Measurements from ENCODE around the gene TRMT61A.
A peak's percentile ranks its signal among the peaks of the same experiment; 100 is the strongest.

Gene TRMT61A

DNA sequence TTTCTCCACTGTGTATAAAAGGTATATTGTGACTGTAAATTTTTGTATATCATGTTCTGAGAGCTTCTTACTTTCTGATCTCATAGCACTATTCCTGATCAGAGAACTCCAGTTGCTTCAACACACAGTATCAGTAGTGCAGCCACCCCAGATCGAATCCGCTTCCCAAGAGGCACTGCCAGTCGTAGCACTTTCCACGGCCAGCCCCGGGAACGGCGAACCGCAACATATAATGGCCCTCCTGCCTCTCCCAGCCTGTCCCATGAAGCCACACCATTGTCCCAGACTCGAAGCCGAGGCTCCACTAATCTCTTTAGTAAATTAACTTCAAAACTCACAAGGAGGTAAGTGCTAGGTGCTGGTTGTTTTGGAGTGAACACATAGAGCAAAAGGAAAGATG, 37.3 kb upstream of the TRMT61A start:
- no peak for TF ChIP-seq ZFX (IDR thresholded peaks at IDR 0.05; ENCODE audit: borderline replicate concordance)
- TF ChIP-seq, protein P1, sequence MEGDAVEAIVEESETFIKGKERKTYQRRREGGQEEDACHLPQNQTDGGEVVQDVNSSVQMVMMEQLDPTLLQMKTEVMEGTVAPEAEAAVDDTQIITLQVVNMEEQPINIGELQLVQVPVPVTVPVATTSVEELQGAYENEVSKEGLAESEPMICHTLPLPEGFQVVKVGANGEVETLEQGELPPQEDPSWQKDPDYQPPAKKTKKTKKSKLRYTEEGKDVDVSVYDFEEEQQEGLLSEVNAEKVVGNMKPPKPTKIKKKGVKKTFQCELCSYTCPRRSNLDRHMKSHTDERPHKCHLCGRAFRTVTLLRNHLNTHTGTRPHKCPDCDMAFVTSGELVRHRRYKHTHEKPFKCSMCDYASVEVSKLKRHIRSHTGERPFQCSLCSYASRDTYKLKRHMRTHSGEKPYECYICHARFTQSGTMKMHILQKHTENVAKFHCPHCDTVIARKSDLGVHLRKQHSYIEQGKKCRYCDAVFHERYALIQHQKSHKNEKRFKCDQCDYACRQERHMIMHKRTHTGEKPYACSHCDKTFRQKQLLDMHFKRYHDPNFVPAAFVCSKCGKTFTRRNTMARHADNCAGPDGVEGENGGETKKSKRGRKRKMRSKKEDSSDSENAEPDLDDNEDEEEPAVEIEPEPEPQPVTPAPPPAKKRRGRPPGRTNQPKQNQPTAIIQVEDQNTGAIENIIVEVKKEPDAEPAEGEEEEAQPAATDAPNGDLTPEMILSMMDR (IDR thresholded peaks at IDR 0.05), result no peak
- H3K27ac ChIP-seq, result no peak overlapping the region

DNA sequence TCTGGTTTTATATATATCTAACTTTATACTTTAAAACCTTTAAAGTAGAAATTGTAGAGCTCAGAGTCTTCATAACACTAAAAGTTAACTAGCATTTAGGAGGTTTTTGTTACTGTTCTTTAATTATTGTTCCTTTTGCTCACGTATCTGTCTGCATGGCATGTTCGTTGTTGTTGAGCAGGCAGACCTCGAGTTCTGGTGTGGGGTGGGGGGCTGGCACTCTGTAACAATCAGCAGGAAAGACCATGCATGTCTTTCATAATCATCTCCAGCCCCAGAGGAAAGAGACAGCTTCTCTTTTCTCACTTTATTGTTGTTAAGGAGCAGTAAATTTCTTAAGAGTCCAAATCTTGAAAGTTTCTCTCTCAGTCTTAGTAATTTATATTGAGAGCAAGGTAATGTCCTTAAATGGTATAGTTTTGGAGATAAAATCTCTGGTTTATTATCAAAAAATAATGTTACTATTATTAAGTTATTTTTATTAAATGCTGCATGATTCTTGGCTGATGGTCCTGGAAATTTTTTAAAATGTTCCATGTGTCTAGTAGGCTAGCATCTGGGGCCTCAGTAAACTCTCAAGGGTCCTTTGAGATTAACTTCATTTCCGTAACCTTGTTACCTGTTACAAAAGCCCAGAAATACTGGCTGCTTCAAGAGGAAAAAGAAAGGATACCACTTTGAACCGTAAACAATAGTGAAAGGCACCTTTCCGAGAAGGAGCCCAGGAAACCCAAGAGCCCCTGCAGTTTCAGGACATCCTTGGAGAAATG, 36.7 kb upstream of the TRMT61A start:
- TF ChIP-seq, protein P1 (IDR thresholded peaks at IDR 0.05), result no peak
- no peak for TF ChIP-seq ZFX (IDR thresholded peaks at IDR 0.05; ENCODE audit: borderline replicate concordance)
- H3K27ac ChIP-seq, result no peak overlapping the region

DNA sequence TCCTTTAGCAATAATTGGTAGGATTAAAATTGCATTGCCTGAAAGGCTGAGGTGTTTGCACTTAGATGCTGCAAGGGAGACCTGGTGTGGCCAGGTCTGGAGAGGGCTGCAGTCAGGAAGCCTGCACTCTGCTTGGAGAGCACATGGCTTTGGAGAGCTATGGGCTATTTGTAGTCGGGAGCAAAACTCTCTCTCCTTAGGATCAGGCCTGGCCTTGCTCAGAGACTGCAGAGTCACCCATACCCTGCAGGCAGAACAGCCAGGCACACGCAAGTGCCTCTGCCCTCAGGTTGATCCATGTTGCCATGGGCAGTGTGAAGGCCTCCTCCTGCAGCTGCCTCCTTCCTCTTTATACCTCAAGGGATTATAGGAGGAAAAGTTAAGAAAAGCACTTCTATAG, 33.1 kb upstream of the TRMT61A start:
- TF ChIP-seq, protein P1 (IDR thresholded peaks at IDR 0.05), result no peak
- TF ChIP-seq ZFX (IDR thresholded peaks at IDR 0.05; ENCODE audit: borderline replicate concordance), result no peak
- no peak overlapping the region for H3K27ac ChIP-seq

DNA sequence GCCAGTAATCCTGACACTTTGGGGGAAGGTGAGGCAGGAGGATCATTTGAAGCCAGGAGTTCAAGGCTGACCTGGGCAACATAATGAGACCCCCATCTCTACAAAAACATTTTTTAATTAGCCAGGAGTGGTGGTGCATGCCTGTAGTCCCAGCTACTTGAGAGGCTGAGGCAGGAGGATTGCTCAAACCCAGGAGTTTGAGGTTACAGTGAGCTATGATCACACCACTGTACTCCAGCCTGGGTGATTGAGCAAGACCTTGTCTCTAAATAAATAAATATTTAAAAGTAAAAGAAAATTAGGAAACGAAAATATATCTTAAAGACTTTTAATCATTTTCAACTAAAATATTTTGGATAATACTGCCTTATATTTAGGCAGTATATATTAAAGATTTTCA, 32.2 kb upstream of the TRMT61A start:
- TF ChIP-seq ZFX (IDR thresholded peaks at IDR 0.05; ENCODE audit: borderline replicate concordance), result no peak
- TF ChIP-seq, protein P1 (IDR thresholded peaks at IDR 0.05), result no peak
- H3K27ac ChIP-seq, result no peak overlapping the region

DNA sequence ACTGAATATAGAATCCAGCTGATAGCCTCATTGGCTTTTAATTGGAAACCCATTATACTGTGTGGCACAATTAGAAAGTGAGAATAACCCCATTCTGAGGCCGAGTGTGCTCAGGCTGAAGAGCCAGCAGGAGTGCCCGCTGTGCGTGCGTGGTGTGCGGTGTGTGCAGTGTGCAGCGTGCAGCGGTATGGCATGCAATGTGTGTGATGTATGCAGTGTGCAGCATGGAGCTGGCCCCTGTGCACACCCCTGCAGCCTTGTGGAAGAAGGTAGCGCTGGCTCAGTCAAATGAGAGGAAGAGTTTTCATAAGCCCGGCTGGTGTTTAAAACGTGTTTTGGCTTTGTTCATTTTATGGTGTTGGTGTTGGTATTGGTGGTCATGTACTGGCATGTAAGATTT, 29.3 kb upstream of the TRMT61A start:
- no peak for TF ChIP-seq ZFX (IDR thresholded peaks at IDR 0.05; ENCODE audit: borderline replicate concordance)
- TF ChIP-seq, protein P1 (IDR thresholded peaks at IDR 0.05), result no peak
- H3K27ac ChIP-seq, result peak overlapping the region; percentile 41

DNA sequence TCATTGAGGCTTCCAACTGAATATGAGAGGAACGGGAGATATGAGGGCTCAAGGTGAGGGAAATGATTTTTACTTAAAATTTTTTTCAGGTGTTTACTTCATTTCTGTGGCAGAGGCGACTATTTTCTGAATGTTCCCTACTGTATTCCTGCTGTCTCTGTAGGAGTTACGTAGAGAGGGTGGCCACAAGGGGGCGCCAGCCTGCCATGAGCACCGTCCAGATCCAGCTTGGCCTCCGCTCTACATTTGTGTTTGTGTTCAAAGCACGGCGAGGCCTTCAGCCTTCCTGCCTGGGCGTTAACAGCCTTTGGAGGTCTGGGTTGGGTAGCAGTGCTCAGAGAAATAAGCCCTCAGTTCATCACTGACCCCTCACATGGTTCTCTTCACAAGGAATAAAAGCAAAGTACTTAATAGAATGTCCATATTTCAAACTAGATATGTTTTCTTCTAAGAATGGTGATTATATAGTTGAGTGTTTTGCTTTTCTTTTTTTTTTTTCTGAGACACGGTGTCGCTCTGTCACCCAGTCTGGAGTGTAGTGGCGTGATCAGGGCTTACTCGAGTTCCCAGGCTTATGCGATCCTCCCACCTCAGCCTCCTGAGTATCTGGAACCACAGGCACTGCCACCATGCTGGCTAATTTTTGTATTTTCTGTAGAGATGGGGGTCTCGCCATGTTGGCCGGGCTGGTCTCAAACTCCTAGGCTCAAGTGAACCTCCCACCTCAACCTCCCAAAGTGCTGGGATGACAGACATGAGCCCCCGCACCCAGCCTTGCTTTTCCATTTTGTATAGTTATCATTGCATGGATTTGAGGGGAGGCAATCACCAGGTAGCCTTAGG, 28.6 kb upstream of the TRMT61A start:
- no peak for TF ChIP-seq ZFX (IDR thresholded peaks at IDR 0.05; ENCODE audit: borderline replicate concordance)
- TF ChIP-seq, protein P1 (IDR thresholded peaks at IDR 0.05), result peak; percentile 98
- peak overlapping the region; percentile 41 for H3K27ac ChIP-seq
